KMS-11 (cell line): Measurements from ENCODE around the gene ARRDC5.

Experiments
- H2AFZ ChIP-seq: fragments of 200-600 bp; sonication (generic); 2 replicates; pipeline ENCODE4 v1.6.1; 2016; ENCODE audit warnings: antibody characterized with exemption, mixed run types, low read depth
- H3K27ac ChIP-seq: fragments of 200-600 bp; sonication (generic); 2 replicates; pipeline ENCODE4 v1.6.1; 2016; ENCODE audit warnings: mild to moderate bottlenecking, mixed run types
- H3K27me3 ChIP-seq: fragments of 200-600 bp; sonication (generic); 2 replicates; pipeline ENCODE4 v1.6.1; 2017; ENCODE audit warnings: mild to moderate bottlenecking, low read depth, mixed run types, moderate library complexity; ENCODE audit not compliant: insufficient read depth
- H3K36me3 ChIP-seq: fragments of 200-600 bp; sonication (generic); 2 replicates; pipeline ENCODE4 v1.6.1; 2017; ENCODE audit warnings: mild to moderate bottlenecking, mixed run types; ENCODE audit not compliant: insufficient read depth
- H3K4me1 ChIP-seq: fragments of 200-600 bp; sonication (generic); 2 replicates; pipeline ENCODE4 v1.6.1; 2016; ENCODE audit warnings: mild to moderate bottlenecking, low read depth, mixed run types; ENCODE audit not compliant: poor library complexity, severe bottlenecking
- H3K4me2 ChIP-seq: fragments of 200-600 bp; sonication (generic); 2 replicates; pipeline ENCODE4 v1.7.0; 2016; ENCODE audit warnings: mild to moderate bottlenecking, mixed run types
- H3K4me3 ChIP-seq: fragments of 200-600 bp; sonication (generic); IDR thresholded peaks from 2 replicates; pipeline ENCODE4 v1.6.1; 2017; ENCODE audit warnings: low read depth, low read length, mixed read lengths; ENCODE audit not compliant: insufficient read depth
- H3K79me2 ChIP-seq: fragments of 200-600 bp; sonication (generic); 2 replicates; pipeline ENCODE4 v1.6.1; 2016; ENCODE audit warnings: low read depth, mixed run types; ENCODE audit not compliant: insufficient read depth
- H3K9ac ChIP-seq: fragments of 200-600 bp; sonication (generic); 2 replicates; pipeline ENCODE4 v1.6.1; 2016; ENCODE audit warnings: mild to moderate bottlenecking, mixed run types
- H4K20me1 ChIP-seq: fragments of 200-600 bp; sonication (generic); 2 replicates; pipeline ENCODE4 v1.6.1; 2016; ENCODE audit warnings: mild to moderate bottlenecking, mixed run types; ENCODE audit not compliant: insufficient read depth
- CTCF ChIP-seq: fragments of 200-600 bp; sonication (generic); conservative IDR thresholded peaks from 2 replicates; pipeline ENCODE4 v1.6.1; 2017; ENCODE audit warnings: low read depth, mild to moderate bottlenecking, antibody characterized with exemption, low read length, moderate library complexity, mixed read lengths

Gene ARRDC5

GRCh38 chr19:4909156-4909896 is 6.6 kb upstream of the ARRDC5 start, which contains the start of gene UHRF1:
TSS of gene UHRF1 (plus strand) at chr19:4909501. CDS start at chr19:4910886, 1,385 bp downstream.
- H3K36me3 ChIP-seq = no peaks in the 10 kb centered on the region; the same call in 1 of the 2 replicates
- H3K27ac ChIP-seq = peak within 1 kb of the TSS; percentile 63
- H3K9ac ChIP-seq = peak within 1 kb of the TSS; percentile 89
- H4K20me1 ChIP-seq = 0 out of 2 replicates have a peak, but pooled peaks cover 2% of the 10 kb centered on the region
- peak within 1 kb of the TSS; percentile 92 for H3K4me2 ChIP-seq
- peak within 1 kb of the TSS; percentile 66 for H2AFZ ChIP-seq
- peaks cover 42% of the 10 kb centered on the region for H3K79me2 ChIP-seq
- no peaks in the 10 kb centered on the region for H3K27me3 ChIP-seq
- no peak within 1 kb of the TSS for H3K4me3 ChIP-seq
- no peak for TF ChIP-seq CTCF
- peaks cover 5% of the 10 kb centered on the region for H3K4me1 ChIP-seq

DNA sequence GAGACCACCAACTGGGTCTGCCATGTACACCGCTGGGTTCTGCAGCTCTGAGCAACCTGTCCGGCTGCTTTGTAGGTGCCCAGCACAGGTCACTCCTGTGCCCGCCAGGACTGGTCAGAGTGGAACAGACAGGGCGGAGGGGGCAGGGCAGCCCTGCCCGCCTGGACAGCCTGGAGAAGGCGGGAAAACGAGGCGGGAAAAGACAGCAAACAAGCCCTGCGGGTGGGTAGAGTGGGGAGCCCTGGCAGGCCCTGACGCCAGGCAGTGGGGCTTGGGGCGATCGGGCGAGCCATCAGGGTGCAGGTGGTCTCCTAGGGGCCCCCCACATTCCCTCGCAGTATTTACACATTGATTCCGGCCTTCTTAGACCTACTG is 6.1 kb upstream of the ARRDC5 start:
- Histone ChIP-seq H3K27me3 (no peaks in the 10 kb centered on the region), H2AFZ (peak overlapping the region; percentile 66), H3K4me3 (no peak overlapping the region), H3K27ac (no peak overlapping the region), H3K36me3 (no peaks in the 10 kb centered on the region; the same call in 1 of the 2 replicates), H4K20me1 (0 out of 2 replicates have a peak, but pooled peaks cover 2% of the 10 kb centered on the region), H3K79me2 (peaks cover 37% of the 10 kb centered on the region), H3K4me1 (peaks cover 5% of the 10 kb centered on the region), H3K9ac (peak overlapping the region; percentile 89; the same call in 1 of the 2 replicates), H3K4me2 (0 out of 2 replicates have a peak overlapping the region, but pooled peaks have one; percentile 48)
- TF ChIP-seq CTCF = no peak

- H3K27ac ChIP-seq = no peak overlapping the region
- H3K27me3 ChIP-seq = no peaks in the 10 kb centered on the region
- H3K9ac ChIP-seq = no peak overlapping the region; the same call in 1 of the 2 replicates
- no peak overlapping the region for H3K4me2 ChIP-seq
- H3K4me3 ChIP-seq = no peak overlapping the region
- H2AFZ ChIP-seq = peak overlapping the region; percentile 66
- no peak for TF ChIP-seq CTCF
- H4K20me1 ChIP-seq = 0 out of 2 replicates have a peak, but pooled peaks cover 2% of the 10 kb centered on the region
- H3K36me3 ChIP-seq = no peaks in the 10 kb centered on the region; the same call in 1 of the 2 replicates
- peaks cover 33% of the 10 kb centered on the region for H3K79me2 ChIP-seq
- peaks cover 5% of the 10 kb centered on the region for H3K4me1 ChIP-seq
Measured at GRCh38 chr19:4908360-4908759, 5.7 kb upstream of the ARRDC5 start.

DNA sequence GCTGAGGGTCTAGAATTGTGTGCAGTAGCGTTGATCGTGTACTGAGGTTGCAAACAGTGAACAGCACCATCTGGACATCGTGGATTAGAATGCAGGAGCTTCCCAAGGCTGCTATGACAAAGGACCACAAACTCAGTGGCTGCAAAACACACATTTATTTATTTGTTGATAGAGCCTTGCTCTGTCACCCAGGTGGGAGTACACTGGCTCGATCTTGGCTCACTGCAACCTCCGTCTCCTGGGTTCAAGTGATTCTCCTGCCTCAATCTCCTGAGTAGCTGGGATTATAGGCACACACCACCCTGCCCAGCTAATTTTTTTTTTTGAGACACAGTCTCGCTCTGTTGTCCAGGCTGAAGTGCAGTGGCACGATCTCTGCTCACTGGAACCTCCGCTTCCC is 4.3 kb upstream of the ARRDC5 start:
- H3K27ac ChIP-seq = no peak overlapping the region
- no peak overlapping the region for H2AFZ ChIP-seq
- no peak overlapping the region for H3K4me2 ChIP-seq

More for the DNA sequence above, 4.3 kb upstream of the ARRDC5 start:
- TF ChIP-seq CTCF = no peak
- peaks cover 5% of the 10 kb centered on the region for H3K4me1 ChIP-seq
- H4K20me1 ChIP-seq = no peaks in the 10 kb centered on the region
- no peaks in the 10 kb centered on the region for H3K27me3 ChIP-seq
- H3K79me2 ChIP-seq = peaks cover 19% of the 10 kb centered on the region
- H3K4me3 ChIP-seq = no peak overlapping the region
- no peaks in the 10 kb centered on the region for H3K36me3 ChIP-seq
- H3K9ac ChIP-seq = no peak overlapping the region
